ENCODE measurements around the gene TTC7B. TPM values are rescaled to one million over a fixed set of nuclear protein-coding genes. Genes with fewer than 3 reads are reported as not detected.

Gene TTC7B
- total RNA-seq, 2 donors from 2014 or later: 5.2 to 10.2 TPM

- Mint-ChIP-seq H3K4me3 (no peak overlapping the region), H3K9me3 (no peaks in the 10 kb centered on the region), H3K27ac (no peak overlapping the region), H3K27me3 (no peaks in the 10 kb centered on the region), H3K36me3 (ENCODE audit: low read depth) (no peaks in the 10 kb centered on the region), H3K4me1 (no peaks in the 10 kb centered on the region)
- ATAC-seq (replicated peaks): no peak
Observed at GRCh38 chr14:90671382-90672234, 144.6 kb downstream of the TTC7B start.

- ATAC-seq (replicated peaks): no peak
- H3K9me3 Mint-ChIP-seq: no peaks in the 10 kb centered on the region
- H3K36me3 Mint-ChIP-seq (ENCODE audit: low read depth): no peaks in the 10 kb centered on the region
- H3K27ac Mint-ChIP-seq: no peak overlapping the region
- H3K4me3 Mint-ChIP-seq: no peak overlapping the region
- no peaks in the 10 kb centered on the region for H3K27me3 Mint-ChIP-seq
- no peaks in the 10 kb centered on the region for H3K4me1 Mint-ChIP-seq
Observed at GRCh38 chr14:90669731-90670130, 146.5 kb downstream of the TTC7B start.

GRCh38 chr14:90666571-90666970 lies 149.7 kb downstream of the TTC7B start:
- H3K27me3 Mint-ChIP-seq: no peaks in the 10 kb centered on the region
- H3K4me3 Mint-ChIP-seq: no peak overlapping the region
- H3K27ac Mint-ChIP-seq: no peak overlapping the region
- H3K9me3 Mint-ChIP-seq: no peaks in the 10 kb centered on the region
- ATAC-seq (replicated peaks): no peak
- H3K36me3 Mint-ChIP-seq (ENCODE audit: low read depth): no peaks in the 10 kb centered on the region
- H3K4me1 Mint-ChIP-seq: no peaks in the 10 kb centered on the region

GRCh38 chr14:90665321-90666000 lies 150.8 kb downstream of the TTC7B start:
- Mint-ChIP-seq H3K4me1 (no peaks in the 10 kb centered on the region), H3K4me3 (no peak overlapping the region), H3K27ac (no peak overlapping the region), H3K9me3 (no peaks in the 10 kb centered on the region), H3K27me3 (no peaks in the 10 kb centered on the region), H3K36me3 (ENCODE audit: low read depth) (no peaks in the 10 kb centered on the region)
- no peak for ATAC-seq (replicated peaks)

GRCh38 chr14:90664911-90665310 lies 151.3 kb downstream of the TTC7B start:
- no peak for ATAC-seq (replicated peaks)
- no peaks in the 10 kb centered on the region for H3K36me3 Mint-ChIP-seq (ENCODE audit: low read depth)
- no peaks in the 10 kb centered on the region for H3K4me1 Mint-ChIP-seq
- no peaks in the 10 kb centered on the region for H3K9me3 Mint-ChIP-seq
- H3K27ac Mint-ChIP-seq: no peak overlapping the region
- H3K27me3 Mint-ChIP-seq: no peaks in the 10 kb centered on the region
- H3K4me3 Mint-ChIP-seq: no peak overlapping the region

GRCh38 chr14:90663680-90664079 lies 152.6 kb downstream of the TTC7B start:
- Mint-ChIP-seq H3K4me3 (no peak overlapping the region), H3K36me3 (ENCODE audit: low read depth) (no peaks in the 10 kb centered on the region), H3K27ac (no peak overlapping the region), H3K9me3 (no peaks in the 10 kb centered on the region), H3K27me3 (no peaks in the 10 kb centered on the region), H3K4me1 (peaks cover 5% of the 10 kb centered on the region)
- ATAC-seq (replicated peaks): no peak

GRCh38 chr14:90663140-90663539 lies 153.1 kb downstream of the TTC7B start:
- Mint-ChIP-seq H3K4me3 (no peak overlapping the region), H3K27ac (no peak overlapping the region), H3K27me3 (no peaks in the 10 kb centered on the region), H3K9me3 (no peaks in the 10 kb centered on the region), H3K4me1 (peaks cover 8% of the 10 kb centered on the region), H3K36me3 (ENCODE audit: low read depth) (no peaks in the 10 kb centered on the region)
- no peak for ATAC-seq (replicated peaks)

GRCh38 chr14:90661866-90662265 lies 154.4 kb downstream of the TTC7B start:
- H3K4me1 Mint-ChIP-seq: peaks cover 8% of the 10 kb centered on the region
- H3K27ac Mint-ChIP-seq: no peak overlapping the region
- no peak overlapping the region for H3K4me3 Mint-ChIP-seq
- no peak for ATAC-seq (replicated peaks)
- H3K9me3 Mint-ChIP-seq: no peaks in the 10 kb centered on the region
- no peaks in the 10 kb centered on the region for H3K36me3 Mint-ChIP-seq (ENCODE audit: low read depth)
- no peaks in the 10 kb centered on the region for H3K27me3 Mint-ChIP-seq

GRCh38 chr14:90660865-90661570 lies 155.2 kb downstream of the TTC7B start:
- Mint-ChIP-seq H3K27ac (no peak overlapping the region), H3K36me3 (ENCODE audit: low read depth) (no peaks in the 10 kb centered on the region), H3K4me3 (no peak overlapping the region), H3K4me1 (peaks cover 8% of the 10 kb centered on the region), H3K9me3 (no peaks in the 10 kb centered on the region), H3K27me3 (no peaks in the 10 kb centered on the region)
- ATAC-seq (replicated peaks): no peak

GRCh38 chr14:90659156-90659555 lies 157.1 kb downstream of the TTC7B start:
- H3K4me1 Mint-ChIP-seq: peaks cover 8% of the 10 kb centered on the region
- H3K27ac Mint-ChIP-seq: peak overlapping the region; percentile 25
- no peaks in the 10 kb centered on the region for H3K9me3 Mint-ChIP-seq
- H3K36me3 Mint-ChIP-seq (ENCODE audit: low read depth): no peaks in the 10 kb centered on the region
- no peaks in the 10 kb centered on the region for H3K27me3 Mint-ChIP-seq
- no peak overlapping the region for H3K4me3 Mint-ChIP-seq
- no peak for ATAC-seq (replicated peaks)

- Mint-ChIP-seq H3K9me3 (no peaks in the 10 kb centered on the region), H3K27me3 (no peaks in the 10 kb centered on the region), H3K4me1 (peaks cover 8% of the 10 kb centered on the region), H3K36me3 (ENCODE audit: low read depth) (no peaks in the 10 kb centered on the region), H3K27ac (peak overlapping the region; percentile 25), H3K4me3 (no peak overlapping the region)
- ATAC-seq (replicated peaks): peak; percentile 97
Observed at GRCh38 chr14:90658541-90658967, 157.7 kb downstream of the TTC7B start.

- no peak overlapping the region for H3K27ac Mint-ChIP-seq
- H3K36me3 Mint-ChIP-seq (ENCODE audit: low read depth): no peaks in the 10 kb centered on the region
- peaks cover 8% of the 10 kb centered on the region for H3K4me1 Mint-ChIP-seq
- H3K9me3 Mint-ChIP-seq: no peaks in the 10 kb centered on the region
- H3K27me3 Mint-ChIP-seq: no peaks in the 10 kb centered on the region
- ATAC-seq (replicated peaks): no peak
- H3K4me3 Mint-ChIP-seq: no peak overlapping the region
Observed at GRCh38 chr14:90656973-90657372, 159.3 kb downstream of the TTC7B start.

GRCh38 chr14:90655829-90656228 lies 160.4 kb downstream of the TTC7B start:
- Mint-ChIP-seq H3K36me3 (ENCODE audit: low read depth) (no peaks in the 10 kb centered on the region), H3K9me3 (no peaks in the 10 kb centered on the region), H3K27me3 (no peaks in the 10 kb centered on the region), H3K27ac (no peak overlapping the region), H3K4me3 (no peak overlapping the region), H3K4me1 (peaks cover 8% of the 10 kb centered on the region)
- no peak for ATAC-seq (replicated peaks)

GRCh38 chr14:90654831-90655276 lies 161.4 kb downstream of the TTC7B start:
- no peak for ATAC-seq (replicated peaks)
- H3K9me3 Mint-ChIP-seq: no peaks in the 10 kb centered on the region

More at GRCh38 chr14:90654831-90655276, 161.4 kb downstream of the TTC7B start:
- H3K27me3 Mint-ChIP-seq: no peaks in the 10 kb centered on the region
- H3K36me3 Mint-ChIP-seq (ENCODE audit: low read depth): no peaks in the 10 kb centered on the region
- H3K27ac Mint-ChIP-seq: no peak overlapping the region
- H3K4me1 Mint-ChIP-seq: peaks cover 8% of the 10 kb centered on the region
- no peak overlapping the region for H3K4me3 Mint-ChIP-seq

Data from activated T-helper 17 cell treated with anti-CD3 and anti-CD28 coated beads, Interleukin-2, amount 50 U/mL, for 72 hours (primary cell).